Psoas muscle (tissue), 8 donors: ENCODE data around the gene TMTC2. TPM values are rescaled to one million over a fixed set of nuclear protein-coding genes. Genes with fewer than 3 reads are reported as not detected.

Experiments
- ATAC-seq, 4 donors: fragments of 200-7000 bp; cut with Tn5 transposase; one replicate each; pipeline ENCODE4 v1.9.1; 2020; ENCODE audit warnings: moderate library complexity in 3 of 4, mild to moderate bottlenecking in 2 of 4
- DNase-seq, 2 donors: peaks; one replicate each; pipeline ENCODE4 v3.0.0-alpha.2; 2020
- H3K27ac ChIP-seq: fragments of 200-600 bp; one replicate; pipeline ENCODE4 v1.8.0; 2022
- H3K27me3 ChIP-seq, 3 donors: fragments of 200-600 bp in 1 of 3; one replicate each; pipeline versions ENCODE4 v1.6.1 to v1.8.0; 2013 to 2022; ENCODE audit warnings: low read length in 2 of 3, mild to moderate bottlenecking in 2 of 3, moderate library complexity in 1 of 3; ENCODE audit not compliant: insufficient read depth in 3 of 3
- H3K36me3 ChIP-seq, 2 donors: fragments of 200-600 bp in 1 of 2; one replicate each; pipeline versions ENCODE4 v1.6.1 to v1.8.0; 2013 to 2022; ENCODE audit warnings: low read depth in 1 of 2, mild to moderate bottlenecking in 1 of 2, moderate library complexity in 1 of 2; ENCODE audit not compliant: insufficient read depth in 1 of 2
- H3K4me1 ChIP-seq: fragments of 200-600 bp; one replicate; pipeline ENCODE4 v1.8.0; 2022
- H3K4me3 ChIP-seq: fragments of 200-600 bp; one replicate; pipeline ENCODE4 v1.8.0; 2022; ENCODE audit warnings: mild to moderate bottlenecking
- H3K9me3 ChIP-seq: fragments of 200-600 bp; one replicate; pipeline ENCODE4 v1.8.0; 2022
- WGBS, 3 donors: extraction: QIAGEN DNeasy Blood & Tissue Kit; methylation state at CpG; one replicate each; pipeline versions ENCODE4 v1.1.6 to v1.1.7; 2013; 5-methylcytosine and 5-hydroxymethylcytosine counted together
- intact Hi-C, 2 donors: fragments of 100-400 bp; cut with DNase I; formaldehyde crosslinking; loops; one replicate each; pipeline versions ENCODE4 v1.11.0 to v1.14.2; 2022
- polyA plus RNA-seq, 3 donors: library from polyadenylated mRNA; stranded (reverse); fragments of 200-250 nt; gene quantifications; one replicate each; pipeline ENCODE4 v1.2.3, GENCODE V29; 2013
- total RNA-seq, 4 donors: library from RNA; stranded (reverse); fragmentation: NEBNext Ultra II Directional in 2 of 4; extraction: Animal tissue kit (Norgen Biotek cat#: 25700) in 2 of 4; gene quantifications; one replicate each; pipeline versions ENCODE4 v1.2.1 to v1.2.4, GENCODE V29; 2021 to 2023
- TF ChIP-seq, protein P1 (sequence below): fragments of 200-600 bp; IDR thresholded peaks from one replicate; pipeline ENCODE4 v1.8.0; 2022; ENCODE audit warnings: antibody characterized with exemption
- donor health status: healthy with polysubstance abuse.
- donor health status: DM: no; HTN: no; CAD: no; lungs with moderate emphysema.
- donor health status: Bipolar disorder and iron deficiency.
- donor health status: healthy.
- donor health status: DM: yes; HTN: yes; CAD: no.
- donor health status: DM: no; HTN: no; CAD: no.
- donor health status: DM: no; HTN: no; CAD: no.
- donor health status: DM: yes; HTN: yes; CAD: no.

The TMTC2 gene
- total and polyA plus RNA-seq, 7 donors, result 0.85 to 2.7 (median 1.8) TPM

GRCh38 chr12:83168751-83169150 is 482.0 kb downstream of the TMTC2 start:
- no peaks in the 10 kb centered on the region for H3K9me3 ChIP-seq
- intact Hi-C loops, result no loop called here
- H3K4me1 ChIP-seq, result no peaks in the 10 kb centered on the region
- H3K4me3 ChIP-seq, result no peak overlapping the region
- no peaks in the 10 kb centered on the region for H3K27me3 ChIP-seq
- H3K27ac ChIP-seq, result no peak overlapping the region
- TF ChIP-seq, protein P1, sequence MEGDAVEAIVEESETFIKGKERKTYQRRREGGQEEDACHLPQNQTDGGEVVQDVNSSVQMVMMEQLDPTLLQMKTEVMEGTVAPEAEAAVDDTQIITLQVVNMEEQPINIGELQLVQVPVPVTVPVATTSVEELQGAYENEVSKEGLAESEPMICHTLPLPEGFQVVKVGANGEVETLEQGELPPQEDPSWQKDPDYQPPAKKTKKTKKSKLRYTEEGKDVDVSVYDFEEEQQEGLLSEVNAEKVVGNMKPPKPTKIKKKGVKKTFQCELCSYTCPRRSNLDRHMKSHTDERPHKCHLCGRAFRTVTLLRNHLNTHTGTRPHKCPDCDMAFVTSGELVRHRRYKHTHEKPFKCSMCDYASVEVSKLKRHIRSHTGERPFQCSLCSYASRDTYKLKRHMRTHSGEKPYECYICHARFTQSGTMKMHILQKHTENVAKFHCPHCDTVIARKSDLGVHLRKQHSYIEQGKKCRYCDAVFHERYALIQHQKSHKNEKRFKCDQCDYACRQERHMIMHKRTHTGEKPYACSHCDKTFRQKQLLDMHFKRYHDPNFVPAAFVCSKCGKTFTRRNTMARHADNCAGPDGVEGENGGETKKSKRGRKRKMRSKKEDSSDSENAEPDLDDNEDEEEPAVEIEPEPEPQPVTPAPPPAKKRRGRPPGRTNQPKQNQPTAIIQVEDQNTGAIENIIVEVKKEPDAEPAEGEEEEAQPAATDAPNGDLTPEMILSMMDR, result no peak
- WGBS, 3 donors, result 83 to 92% (median 83%) methylated on average over 1 of the region's 1 CpG
- H3K36me3 ChIP-seq, result no peaks in the 10 kb centered on the region
- DNase-seq (no peak), ATAC-seq (no peak)

DNA sequence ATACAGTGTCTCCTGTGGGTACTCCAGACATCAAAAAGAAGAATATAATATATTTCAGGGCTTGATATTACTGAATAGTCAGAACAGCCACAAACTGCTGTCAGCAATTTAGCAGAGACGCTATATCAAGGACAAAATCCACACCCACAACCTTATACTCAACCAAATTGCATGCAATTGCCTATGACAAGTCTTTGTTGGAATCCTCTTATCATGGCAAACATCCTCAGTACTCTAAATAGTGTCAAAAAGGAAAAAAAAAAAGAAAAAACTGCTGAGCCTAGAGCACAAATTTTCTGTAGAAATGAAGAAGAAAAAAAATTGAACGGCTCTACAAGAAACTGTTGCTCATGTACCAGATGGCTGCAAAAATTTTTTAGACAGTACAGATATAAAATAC is 485.7 kb downstream of the TMTC2 start:
- H3K27me3 ChIP-seq, result no peaks in the 10 kb centered on the region
- intact Hi-C loops, result no loop called here
- ATAC-seq (no peak), DNase-seq (no peak)
- H3K4me1 ChIP-seq, result no peaks in the 10 kb centered on the region
- TF ChIP-seq, protein P1, result no peak
- 83 to 92% (median 84%) methylated on average over 2 of the region's 2 CpGs for WGBS, 3 donors
- no peaks in the 10 kb centered on the region for H3K9me3 ChIP-seq
- H3K27ac ChIP-seq, result no peak overlapping the region
- no peak overlapping the region for H3K4me3 ChIP-seq
- no peaks in the 10 kb centered on the region for H3K36me3 ChIP-seq

GRCh38 chr12:83172866-83173649 is 486.4 kb downstream of the TMTC2 start:
- Histone ChIP-seq H3K36me3 (no peaks in the 10 kb centered on the region), H3K27me3 (no peaks in the 10 kb centered on the region), H3K9me3 (no peaks in the 10 kb centered on the region), H3K4me3 (no peak overlapping the region), H3K4me1 (no peaks in the 10 kb centered on the region), H3K27ac (no peak overlapping the region)
- TF ChIP-seq, protein P1, result no peak
- intact Hi-C loops, result no loop called here
- WGBS, 3 donors, result 75 to 86% (median 81%) methylated on average over 7 of the region's 7 CpGs
- DNase-seq, result no peak
- no peak for ATAC-seq

- Histone ChIP-seq H3K27me3 (no peaks in the 10 kb centered on the region), H3K4me3 (no peak overlapping the region), H3K4me1 (no peaks in the 10 kb centered on the region), H3K9me3 (no peaks in the 10 kb centered on the region), H3K27ac (no peak overlapping the region), H3K36me3 (no peaks in the 10 kb centered on the region)
- ATAC-seq (no peak), DNase-seq (no peak)
- intact Hi-C loops, result no loop called here
- TF ChIP-seq, protein P1, result no peak
These were observed 493.3 kb downstream of the TMTC2 start for GRCh38 chr12:83179999-83180398.

DNA sequence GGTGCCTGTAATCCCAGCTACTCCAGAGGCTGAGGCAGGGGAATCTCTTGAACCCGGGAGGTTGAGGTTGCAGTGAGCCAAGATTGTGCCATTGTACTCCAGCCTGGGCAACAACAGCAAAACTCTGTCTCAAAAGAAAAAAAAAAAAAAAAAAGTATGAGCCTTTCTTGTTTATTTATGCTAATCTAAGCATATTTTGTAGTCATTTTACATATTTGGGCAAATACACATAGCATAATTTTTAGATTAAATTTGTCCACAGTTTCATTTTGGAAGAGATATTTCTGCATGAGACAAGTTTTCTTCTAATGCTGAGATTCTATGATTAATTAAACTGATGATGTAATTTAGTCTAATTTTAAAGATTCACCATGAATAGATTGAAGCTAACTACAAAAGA is 494.4 kb downstream of the TMTC2 start:
- H3K27me3 ChIP-seq, result no peaks in the 10 kb centered on the region
- TF ChIP-seq, protein P1, result no peak
- DNase-seq, result no peak
- no peaks in the 10 kb centered on the region for H3K9me3 ChIP-seq
- no peak overlapping the region for H3K27ac ChIP-seq
- intact Hi-C loops, result no loop called here
- no peak overlapping the region for H3K4me3 ChIP-seq
- 84 to 94% (median 90%) methylated on average over 1 of the region's 1 CpG for WGBS, 3 donors
- H3K36me3 ChIP-seq, result no peaks in the 10 kb centered on the region
- no peaks in the 10 kb centered on the region for H3K4me1 ChIP-seq
- no peak for ATAC-seq
